GM12873 (cell line): ENCODE data around the gene DYNC1I1.

ENCODE experiments used
- CTCF ChIP-seq: IDR thresholded peaks from 2 replicates; pipeline ENCODE4 v1.5.1; 2012; ENCODE audit warnings: low read depth, mild to moderate bottlenecking, moderate library complexity, low read length, control low read depth; ENCODE audit not compliant: insufficient read depth; ENCODE audit errors: missing control alignments

Gene DYNC1I1

GRCh38 chr7:96127746-96128145 lies 355.4 kb downstream of the DYNC1I1 start:
- no peak for TF ChIP-seq CTCF

GRCh38 chr7:96131525-96131924 lies 359.2 kb downstream of the DYNC1I1 start:
- no peak for TF ChIP-seq CTCF

GRCh38 chr7:96135241-96135640 lies 362.9 kb downstream of the DYNC1I1 start:
- TF ChIP-seq CTCF: no peak

- TF ChIP-seq CTCF: no peak
Measured at GRCh38 chr7:96136600-96137239, 364.4 kb downstream of the DYNC1I1 start.

GRCh38 chr7:96143495-96144259 lies 371.3 kb downstream of the DYNC1I1 start:
- no peak for TF ChIP-seq CTCF

GRCh38 chr7:96144260-96144526 lies 371.8 kb downstream of the DYNC1I1 start:
- TF ChIP-seq CTCF: no peak
